HG02571 (cell line): Measurements from ENCODE around the gene ATG5.

Source experiments
- ATAC-seq: cut with Tn5 transposase; IDR thresholded peaks from one replicate; pipeline ENCODE4 v1.9.1; 2021; ENCODE audit warnings: mild to moderate bottlenecking, moderate library complexity; ENCODE audit not compliant: unreplicated experiment

Gene ATG5

GRCh38 chr6:106226676-106227075 lies 98.9 kb downstream of the ATG5 start:
- ATAC-seq, result no peak

GRCh38 chr6:106225581-106225980 lies 100.0 kb downstream of the ATG5 start:
- no peak for ATAC-seq

- no peak for ATAC-seq
These were observed 102.1 kb downstream of the ATG5 start for GRCh38 chr6:106223300-106223930.

GRCh38 chr6:106220485-106220884 lies 105.1 kb downstream of the ATG5 start:
- peak; percentile 58 for ATAC-seq

- ATAC-seq, result no peak
These were observed 109.0 kb downstream of the ATG5 start for GRCh38 chr6:106216527-106216926.

GRCh38 chr6:106215608-106216007 lies 110.0 kb downstream of the ATG5 start:
- no peak for ATAC-seq

GRCh38 chr6:106214531-106214930 lies 111.0 kb downstream of the ATG5 start:
- ATAC-seq, result no peak

- no peak for ATAC-seq
These were observed 111.8 kb downstream of the ATG5 start for GRCh38 chr6:106213660-106214289.

GRCh38 chr6:106212576-106212975 lies 113.0 kb downstream of the ATG5 start:
- no peak for ATAC-seq

- ATAC-seq, result no peak
These were observed 118.7 kb downstream of the ATG5 start for GRCh38 chr6:106206905-106207304.

GRCh38 chr6:106204961-106205360 lies 120.6 kb downstream of the ATG5 start:
- ATAC-seq, result no peak

- ATAC-seq, result no peak
These were observed 125.6 kb downstream of the ATG5 start for GRCh38 chr6:106199998-106200397.

GRCh38 chr6:106199331-106199730 lies 126.2 kb downstream of the ATG5 start:
- ATAC-seq, result no peak

GRCh38 chr6:106197441-106197840 lies 128.1 kb downstream of the ATG5 start:
- no peak for ATAC-seq

GRCh38 chr6:106194949-106195921 lies 130.3 kb downstream of the ATG5 start:
- no peak for ATAC-seq

- ATAC-seq, result no peak
These were observed 132.7 kb downstream of the ATG5 start for GRCh38 chr6:106192824-106193223.

GRCh38 chr6:106188104-106188794 lies 137.3 kb downstream of the ATG5 start:
- ATAC-seq, result no peak

GRCh38 chr6:106187424-106187982 lies 138.1 kb downstream of the ATG5 start:
- no peak for ATAC-seq

- no peak for ATAC-seq
These were observed 138.8 kb downstream of the ATG5 start for GRCh38 chr6:106186714-106187113.

GRCh38 chr6:106186172-106186571 lies 139.4 kb downstream of the ATG5 start:
- ATAC-seq, result no peak

GRCh38 chr6:106185615-106186014 lies 139.9 kb downstream of the ATG5 start:
- ATAC-seq, result no peak
